ENCODE measurements around the gene RGS1.

- TF ChIP-seq, protein P1, sequence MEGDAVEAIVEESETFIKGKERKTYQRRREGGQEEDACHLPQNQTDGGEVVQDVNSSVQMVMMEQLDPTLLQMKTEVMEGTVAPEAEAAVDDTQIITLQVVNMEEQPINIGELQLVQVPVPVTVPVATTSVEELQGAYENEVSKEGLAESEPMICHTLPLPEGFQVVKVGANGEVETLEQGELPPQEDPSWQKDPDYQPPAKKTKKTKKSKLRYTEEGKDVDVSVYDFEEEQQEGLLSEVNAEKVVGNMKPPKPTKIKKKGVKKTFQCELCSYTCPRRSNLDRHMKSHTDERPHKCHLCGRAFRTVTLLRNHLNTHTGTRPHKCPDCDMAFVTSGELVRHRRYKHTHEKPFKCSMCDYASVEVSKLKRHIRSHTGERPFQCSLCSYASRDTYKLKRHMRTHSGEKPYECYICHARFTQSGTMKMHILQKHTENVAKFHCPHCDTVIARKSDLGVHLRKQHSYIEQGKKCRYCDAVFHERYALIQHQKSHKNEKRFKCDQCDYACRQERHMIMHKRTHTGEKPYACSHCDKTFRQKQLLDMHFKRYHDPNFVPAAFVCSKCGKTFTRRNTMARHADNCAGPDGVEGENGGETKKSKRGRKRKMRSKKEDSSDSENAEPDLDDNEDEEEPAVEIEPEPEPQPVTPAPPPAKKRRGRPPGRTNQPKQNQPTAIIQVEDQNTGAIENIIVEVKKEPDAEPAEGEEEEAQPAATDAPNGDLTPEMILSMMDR (conservative IDR thresholded peaks at IDR 0.05) = no peak
- TF ChIP-seq ZFX (IDR thresholded peaks at IDR 0.05) = no peak
These were observed 36.9 kb upstream of the RGS1 start for GRCh38 chr1:192538407-192539296.

Data from C4-2B (cell line).